Measurements from ENCODE around the gene SYCP2. TPM values are rescaled to one million over a fixed set of nuclear protein-coding genes. Genes with fewer than 3 reads are reported as not detected.

SYCP2 gene
- total RNA-seq, 2 donors from 2014 or later = 1.4 to 4.4 TPM

DNA sequence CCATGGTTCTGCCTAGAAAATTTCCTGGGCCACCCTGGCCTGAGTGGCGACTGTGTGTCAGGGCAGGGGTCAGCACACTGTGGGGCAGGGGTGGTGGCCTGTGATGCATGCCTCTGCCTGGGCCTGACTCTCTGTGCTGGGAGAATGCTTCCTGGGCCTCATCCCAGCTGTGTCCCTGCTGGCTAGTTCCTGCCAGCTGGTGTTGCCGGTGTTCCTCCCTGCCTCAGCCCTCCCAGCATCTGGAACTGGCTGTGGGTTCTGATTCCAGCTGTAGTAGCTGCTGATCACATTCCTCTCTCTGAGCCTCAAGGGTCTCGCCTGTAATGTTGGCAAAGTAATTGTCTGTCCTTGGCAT lies 101.5 kb downstream of the SYCP2 start:
- ATAC-seq (no peak), DNase-seq (ENCODE audit: low spot score) (no peak)
- H3K27ac Mint-ChIP-seq = no peak overlapping the region
- no peaks in the 10 kb centered on the region for H3K9me3 Mint-ChIP-seq
- H3K4me3 Mint-ChIP-seq = no peak overlapping the region
- peaks cover 0 to 2% of the 10 kb centered on the region in 2 donors for H3K4me1 Mint-ChIP-seq (ENCODE audit: low read depth in 2 of 2)
- no peaks in the 10 kb centered on the region for H3K36me3 Mint-ChIP-seq
- peaks cover 28 to 29% of the 10 kb centered on the region in 2 donors for H3K27me3 Mint-ChIP-seq

GRCh38 chr20:59831024-59831915 lies 102.2 kb downstream of the SYCP2 start:
- Mint-ChIP-seq H3K4me1 (ENCODE audit: low read depth in 2 of 2) (peaks cover 0 to 2% of the 10 kb centered on the region in 2 donors), H3K27ac (no peak overlapping the region), H3K9me3 (no peaks in the 10 kb centered on the region), H3K4me3 (no peak overlapping the region), H3K36me3 (no peaks in the 10 kb centered on the region), H3K27me3 (peaks cover 29 to 31% of the 10 kb centered on the region in 2 donors)
- ATAC-seq (no peak), DNase-seq (ENCODE audit: low spot score) (no peak)

DNA sequence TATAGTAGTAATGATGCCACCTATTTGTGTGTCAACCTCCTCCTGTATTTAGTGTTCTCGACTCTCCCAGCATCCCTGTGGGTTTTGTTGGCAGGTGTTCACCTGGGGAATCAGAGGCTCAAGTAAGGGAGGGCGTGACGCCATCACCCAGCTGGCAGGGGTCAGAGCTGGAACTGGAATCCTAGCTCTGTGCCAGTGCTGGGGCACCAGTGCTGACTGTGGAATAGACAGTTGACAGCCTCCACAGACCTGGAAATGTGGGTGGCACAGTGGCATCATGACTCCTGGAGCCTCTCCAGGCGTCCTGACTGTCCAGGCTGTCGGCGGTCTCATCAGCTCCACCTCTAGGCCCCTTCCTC lies 102.8 kb downstream of the SYCP2 start:
- DNase-seq (ENCODE audit: low spot score) (no peak), ATAC-seq (no peak)
- no peak overlapping the region for H3K27ac Mint-ChIP-seq
- H3K4me1 Mint-ChIP-seq (ENCODE audit: low read depth in 2 of 2) = peaks cover 0 to under 1% of the 10 kb centered on the region in 2 donors
- H3K36me3 Mint-ChIP-seq = no peaks in the 10 kb centered on the region
- peaks cover 26 to 28% of the 10 kb centered on the region in 2 donors for H3K27me3 Mint-ChIP-seq
- H3K4me3 Mint-ChIP-seq = no peak overlapping the region
- no peaks in the 10 kb centered on the region for H3K9me3 Mint-ChIP-seq

DNA sequence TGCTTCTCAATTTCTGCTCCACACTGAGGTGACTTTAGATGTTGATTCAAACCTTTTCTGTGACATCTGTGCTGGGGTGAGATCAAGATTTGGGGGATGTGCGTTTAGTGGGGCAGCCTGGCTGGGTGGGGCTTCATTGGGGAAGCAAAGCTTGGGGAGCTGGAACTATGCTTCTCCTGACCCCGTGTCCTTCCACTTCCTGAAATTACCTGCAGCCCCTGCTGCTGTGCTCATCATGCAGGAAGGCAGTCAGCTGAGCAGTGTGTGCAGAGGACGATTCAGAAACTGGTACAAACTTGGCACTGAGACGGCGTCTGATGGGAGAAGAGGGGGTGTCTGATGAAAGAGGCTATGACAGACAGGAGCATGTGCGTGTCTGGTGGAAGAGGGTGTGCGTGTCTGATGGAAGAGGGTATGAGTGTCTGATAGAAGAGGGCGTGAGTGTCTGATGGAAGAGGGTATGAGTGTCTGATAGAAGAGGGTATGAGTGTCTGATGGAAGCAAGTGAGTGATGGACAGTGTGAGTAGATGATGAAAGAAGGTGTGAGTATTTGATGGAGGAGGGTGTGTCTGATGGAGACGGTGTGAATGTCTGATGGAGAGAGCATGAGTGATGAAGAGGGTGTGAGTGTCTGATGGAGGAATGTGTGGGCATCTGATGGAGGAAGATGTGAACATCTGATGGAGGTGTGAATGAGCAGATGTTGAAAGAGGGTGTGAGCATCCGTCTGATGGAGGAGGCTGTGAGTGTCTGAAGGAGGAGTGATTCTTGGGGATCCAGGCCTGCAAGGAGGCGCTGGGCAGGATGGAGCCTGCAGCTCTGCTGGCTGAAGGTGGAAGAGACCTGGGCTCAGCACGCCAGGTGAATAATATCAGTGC lies 103.4 kb downstream of the SYCP2 start:
- H3K27ac Mint-ChIP-seq = no peak overlapping the region
- no peaks in the 10 kb centered on the region for H3K4me1 Mint-ChIP-seq (ENCODE audit: low read depth in 2 of 2)

GRCh38 chr20:59829054-59829785 lies 104.2 kb downstream of the SYCP2 start:
- Mint-ChIP-seq H3K4me3 (no peak overlapping the region), H3K4me1 (ENCODE audit: low read depth in 2 of 2) (no peaks in the 10 kb centered on the region), H3K36me3 (no peaks in the 10 kb centered on the region), H3K27me3 (peaks cover 11 to 19% of the 10 kb centered on the region in 2 donors), H3K9me3 (no peaks in the 10 kb centered on the region), H3K27ac (no peak overlapping the region)
- no peak for ATAC-seq
- DNase-seq (ENCODE audit: low spot score) = no peak

More for the DNA sequence above, 103.4 kb downstream of the SYCP2 start:
- Mint-ChIP-seq H3K4me3 (no peak overlapping the region), H3K9me3 (no peaks in the 10 kb centered on the region), H3K27me3 (peaks cover 20 to 26% of the 10 kb centered on the region in 2 donors), H3K36me3 (no peaks in the 10 kb centered on the region)
- DNase-seq (ENCODE audit: low spot score) (no peak), ATAC-seq (no peak)

GRCh38 chr20:59828125-59829053 lies 105.0 kb downstream of the SYCP2 start:
- no peaks in the 10 kb centered on the region for H3K4me1 Mint-ChIP-seq (ENCODE audit: low read depth in 2 of 2)
- DNase-seq (ENCODE audit: low spot score) (no peak), ATAC-seq (no peak)
- no peaks in the 10 kb centered on the region for H3K9me3 Mint-ChIP-seq
- H3K4me3 Mint-ChIP-seq = no peak overlapping the region
- H3K27me3 Mint-ChIP-seq = peaks cover 10 to 15% of the 10 kb centered on the region in 2 donors
- no peaks in the 10 kb centered on the region for H3K36me3 Mint-ChIP-seq
- H3K27ac Mint-ChIP-seq = no peak overlapping the region

DNA sequence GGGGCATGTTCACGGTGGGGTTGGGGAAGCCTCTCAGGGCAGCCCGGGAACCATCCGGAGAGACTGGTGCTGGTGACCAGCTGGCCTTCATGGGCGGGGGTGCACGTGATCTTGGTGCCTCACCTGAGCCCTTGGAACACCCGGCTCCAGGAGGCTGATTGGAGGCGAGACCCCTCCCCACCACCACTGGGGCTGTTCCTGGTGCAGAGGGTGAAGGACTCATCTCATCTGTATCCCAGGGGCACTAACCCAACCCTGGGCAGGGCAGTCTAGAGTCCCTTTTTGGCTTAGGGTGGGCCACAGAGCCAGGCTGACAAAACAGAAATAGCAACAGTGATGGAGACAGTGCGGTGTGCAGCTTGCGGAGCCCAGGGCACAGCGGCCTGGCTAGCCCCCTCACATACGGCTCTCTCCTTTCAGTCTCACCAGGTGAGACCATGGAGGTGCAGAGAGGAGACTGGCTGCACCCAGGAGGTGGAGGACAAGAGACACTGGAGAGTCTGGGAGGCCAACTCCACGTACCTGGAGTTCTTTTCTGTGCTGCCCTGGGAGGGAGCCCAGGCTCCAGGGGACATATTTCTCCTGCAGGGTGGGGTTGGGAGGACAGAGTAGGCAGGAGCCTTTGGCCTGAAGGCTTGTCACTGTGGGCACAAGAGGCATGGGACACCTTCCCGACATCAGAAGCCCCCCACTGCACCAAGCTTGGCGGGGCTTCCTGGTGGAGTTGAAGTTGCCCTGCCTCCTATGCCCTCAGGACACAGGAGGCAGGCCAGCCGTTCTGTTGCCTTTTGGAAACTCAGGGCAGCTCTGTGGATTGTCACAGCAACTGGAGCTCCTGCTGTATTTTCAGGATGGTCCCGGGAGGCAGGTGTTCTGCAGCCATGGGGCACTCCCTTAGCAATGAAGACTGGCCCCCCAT lies 106.0 kb downstream of the SYCP2 start:
- Mint-ChIP-seq H3K36me3 (no peaks in the 10 kb centered on the region), H3K9me3 (no peaks in the 10 kb centered on the region), H3K4me3 (no peak overlapping the region), H3K4me1 (ENCODE audit: low read depth in 2 of 2) (no peaks in the 10 kb centered on the region), H3K27ac (no peak overlapping the region), H3K27me3 (peaks cover 10 to 12% of the 10 kb centered on the region in 2 donors)
- DNase-seq (ENCODE audit: low spot score) (no peak), ATAC-seq (no peak)

DNA sequence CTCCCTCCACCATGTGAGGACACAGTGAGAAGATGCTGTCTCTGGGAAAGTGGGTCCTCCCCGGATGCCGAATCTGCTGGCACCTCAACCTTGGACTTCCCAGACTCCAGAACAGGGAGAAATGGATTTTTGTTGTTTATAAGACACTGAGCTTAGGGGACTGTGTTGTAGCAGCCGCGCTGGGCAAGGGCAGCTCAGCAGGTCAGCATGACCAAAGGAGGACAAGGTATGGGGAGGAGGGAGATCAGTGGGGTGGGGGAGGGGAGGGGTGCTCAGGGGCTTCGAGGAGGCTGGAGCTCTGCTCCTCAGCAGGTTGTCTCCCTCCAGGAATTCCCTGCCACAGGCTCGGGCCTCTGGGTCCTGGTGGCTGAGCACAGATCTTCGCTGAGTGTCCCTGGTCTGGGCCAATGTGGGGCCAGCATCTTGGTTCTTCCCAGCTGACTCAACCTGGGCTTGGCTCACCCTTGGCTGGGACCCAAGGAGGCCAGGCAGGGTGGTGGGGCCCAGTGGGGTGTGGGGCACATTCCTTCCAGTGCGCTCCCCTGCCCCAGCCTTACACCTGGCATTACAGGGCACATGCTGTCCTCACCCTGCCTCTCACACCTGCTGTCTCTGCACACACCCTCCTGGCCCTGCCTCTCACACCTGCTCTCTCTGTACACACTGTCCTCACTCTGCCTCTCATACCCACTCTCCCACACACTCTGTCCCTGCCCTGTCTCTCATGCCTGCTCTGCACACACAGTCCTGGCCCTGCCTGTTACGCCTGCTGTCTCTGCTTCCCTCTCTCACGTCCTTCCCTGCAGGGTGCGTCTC lies 107.3 kb downstream of the SYCP2 start:
- H3K4me3 Mint-ChIP-seq = no peak overlapping the region
- H3K9me3 Mint-ChIP-seq = no peaks in the 10 kb centered on the region
- H3K4me1 Mint-ChIP-seq (ENCODE audit: low read depth in 2 of 2) = no peaks in the 10 kb centered on the region
- DNase-seq (ENCODE audit: low spot score) (no peak), ATAC-seq (peak; percentile 23 to 37)
- no peaks in the 10 kb centered on the region for H3K36me3 Mint-ChIP-seq
- H3K27me3 Mint-ChIP-seq = peaks cover 10 to 12% of the 10 kb centered on the region in 2 donors
- H3K27ac Mint-ChIP-seq = no peak overlapping the region

DNA sequence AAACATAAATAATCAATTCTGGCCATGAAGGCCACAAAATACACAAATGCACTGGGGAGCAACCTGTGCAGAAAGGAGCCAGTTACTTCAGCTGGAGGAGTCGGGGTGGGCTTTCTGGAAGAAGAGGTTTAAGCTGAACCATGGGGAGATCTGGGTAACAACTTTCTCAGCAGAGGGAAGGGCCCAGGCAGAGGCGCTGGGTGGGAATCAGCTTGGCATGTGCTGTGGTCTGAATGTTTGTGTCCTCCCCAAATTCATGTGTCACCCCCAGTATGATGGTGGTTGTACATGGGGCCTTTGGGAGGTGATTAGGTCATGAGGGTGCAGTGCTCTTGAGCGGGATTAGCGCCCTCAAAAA lies 107.9 kb downstream of the SYCP2 start:
- H3K4me3 Mint-ChIP-seq = no peak overlapping the region
- H3K4me1 Mint-ChIP-seq (ENCODE audit: low read depth in 2 of 2) = no peaks in the 10 kb centered on the region
- no peaks in the 10 kb centered on the region for H3K36me3 Mint-ChIP-seq
- peaks cover 10 to 12% of the 10 kb centered on the region in 2 donors for H3K27me3 Mint-ChIP-seq
- H3K27ac Mint-ChIP-seq = no peak overlapping the region
- ATAC-seq = no peak
- H3K9me3 Mint-ChIP-seq = no peaks in the 10 kb centered on the region
- DNase-seq (ENCODE audit: low spot score) = no peak

DNA sequence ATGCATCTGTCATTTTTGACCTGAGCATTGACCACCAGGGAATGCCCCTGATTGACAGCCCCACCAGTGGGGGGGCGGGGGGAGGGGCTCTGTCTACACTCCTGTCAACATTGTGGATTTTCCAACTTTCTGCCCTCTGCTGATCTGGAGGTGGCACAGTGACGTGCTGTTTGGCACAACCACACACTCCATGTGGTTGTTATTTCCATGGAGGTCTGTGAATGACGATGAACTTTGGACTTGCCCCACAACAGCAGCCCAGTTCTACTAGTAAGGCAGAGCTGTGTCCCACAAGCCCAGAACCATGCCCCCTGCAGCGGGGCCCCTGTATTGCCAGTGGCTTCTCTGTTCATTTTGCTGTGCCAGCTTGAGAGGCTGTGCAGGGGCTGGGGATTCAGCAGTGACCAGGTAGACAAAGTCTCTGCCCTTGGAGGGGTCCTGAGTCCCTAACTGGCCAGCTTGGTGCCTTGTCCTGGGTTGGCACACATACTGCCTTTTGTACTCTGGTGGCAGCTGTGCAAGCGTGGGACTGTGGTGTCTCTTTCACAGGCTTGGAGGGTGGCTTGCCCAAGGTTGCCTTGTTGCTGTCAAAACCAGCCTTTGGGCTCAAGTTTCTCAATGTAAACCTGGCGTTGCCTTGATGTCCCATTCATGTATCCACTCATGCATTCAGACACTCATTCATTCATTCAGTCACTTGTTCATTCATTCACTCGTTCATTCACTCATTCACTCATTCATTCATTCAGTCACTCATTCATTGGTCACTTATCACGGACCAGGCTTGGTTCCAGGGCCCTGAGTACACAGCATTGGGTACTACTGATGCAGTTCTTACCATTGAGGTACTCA lies 108.5 kb downstream of the SYCP2 start:
- DNase-seq (ENCODE audit: low spot score) (no peak), ATAC-seq (no peak)
- Mint-ChIP-seq H3K27me3 (peaks cover 4 to 8% of the 10 kb centered on the region in 2 donors), H3K4me3 (no peak overlapping the region), H3K36me3 (no peaks in the 10 kb centered on the region), H3K4me1 (ENCODE audit: low read depth in 2 of 2) (no peaks in the 10 kb centered on the region), H3K27ac (no peak overlapping the region), H3K9me3 (no peaks in the 10 kb centered on the region)
